SK-N-DZ (cell line): ENCODE data around the gene TMEM250.
"Not testable (repeated sequence)": the region's sequence is repeated elsewhere in the genome, so short reads cannot be mapped to it uniquely, and the experiment has no call there.

Source experiments
- DNase-seq: peaks from one replicate; pipeline ENCODE4 v3.0.0-alpha.2; 2015; ENCODE audit warnings: low spot score

Gene TMEM250

DNA sequence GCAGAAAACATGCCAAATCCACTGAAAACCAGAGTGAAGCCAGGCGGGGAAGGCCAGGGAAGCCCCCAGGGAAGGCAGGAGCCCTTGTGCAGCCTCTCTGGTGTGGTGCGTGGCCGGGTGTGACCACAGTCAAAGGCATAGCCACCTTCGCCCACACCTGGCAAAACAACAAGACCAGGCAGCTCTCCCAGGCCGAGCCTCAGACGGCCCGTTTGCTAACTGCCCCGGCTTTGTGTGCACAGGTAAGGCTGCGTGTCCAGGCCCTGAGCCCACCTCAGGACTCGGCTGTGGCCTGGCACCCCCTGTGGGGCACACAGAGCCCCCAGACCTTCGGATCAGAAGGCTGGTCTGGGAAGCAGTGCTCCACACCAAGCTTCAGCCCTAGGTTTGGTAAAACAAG is 6.1 kb downstream of the TMEM250 start:
- no peak for DNase-seq

DNA sequence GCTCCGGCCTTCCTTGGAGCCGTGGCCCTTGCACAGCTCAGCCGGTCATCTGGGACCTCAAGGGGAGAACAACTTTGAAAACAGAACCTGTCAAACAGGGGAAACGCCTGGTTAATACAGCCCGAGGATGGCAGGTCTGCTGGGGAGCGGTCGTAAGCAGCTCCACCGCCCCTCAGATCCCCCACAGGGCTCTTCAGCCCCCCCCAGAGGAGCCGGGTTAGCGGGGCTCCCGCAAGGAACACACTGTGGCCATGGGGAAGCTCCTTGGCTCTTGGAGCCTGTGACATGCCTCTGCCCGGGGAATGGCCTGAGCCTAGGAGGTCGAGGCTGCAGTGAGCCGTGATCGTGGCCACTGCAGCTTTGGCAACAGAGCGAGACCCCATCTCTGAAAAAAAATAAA is 6.8 kb downstream of the TMEM250 start:
- DNase-seq, result no peak

DNA sequence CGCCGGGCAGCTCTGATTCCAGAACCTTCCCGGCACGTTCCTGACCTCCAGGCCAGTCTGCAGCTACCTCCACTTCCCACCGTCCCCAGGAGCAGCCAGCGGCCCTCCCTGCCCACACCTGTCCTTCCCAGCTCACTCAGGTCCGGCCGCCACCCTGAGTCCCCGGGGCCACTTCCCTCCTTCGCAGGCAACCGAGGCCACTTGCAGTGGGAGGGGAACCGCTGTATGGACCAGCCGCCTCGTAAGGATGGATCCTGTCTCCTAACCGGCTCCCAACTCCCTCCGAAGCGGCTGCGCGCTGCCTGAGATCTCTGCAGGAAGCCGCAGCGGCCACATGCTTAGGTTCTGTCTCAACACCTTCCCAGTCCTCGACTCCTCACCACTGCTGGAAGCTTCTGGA is 7.5 kb downstream of the TMEM250 start:
- no peak for DNase-seq

DNA sequence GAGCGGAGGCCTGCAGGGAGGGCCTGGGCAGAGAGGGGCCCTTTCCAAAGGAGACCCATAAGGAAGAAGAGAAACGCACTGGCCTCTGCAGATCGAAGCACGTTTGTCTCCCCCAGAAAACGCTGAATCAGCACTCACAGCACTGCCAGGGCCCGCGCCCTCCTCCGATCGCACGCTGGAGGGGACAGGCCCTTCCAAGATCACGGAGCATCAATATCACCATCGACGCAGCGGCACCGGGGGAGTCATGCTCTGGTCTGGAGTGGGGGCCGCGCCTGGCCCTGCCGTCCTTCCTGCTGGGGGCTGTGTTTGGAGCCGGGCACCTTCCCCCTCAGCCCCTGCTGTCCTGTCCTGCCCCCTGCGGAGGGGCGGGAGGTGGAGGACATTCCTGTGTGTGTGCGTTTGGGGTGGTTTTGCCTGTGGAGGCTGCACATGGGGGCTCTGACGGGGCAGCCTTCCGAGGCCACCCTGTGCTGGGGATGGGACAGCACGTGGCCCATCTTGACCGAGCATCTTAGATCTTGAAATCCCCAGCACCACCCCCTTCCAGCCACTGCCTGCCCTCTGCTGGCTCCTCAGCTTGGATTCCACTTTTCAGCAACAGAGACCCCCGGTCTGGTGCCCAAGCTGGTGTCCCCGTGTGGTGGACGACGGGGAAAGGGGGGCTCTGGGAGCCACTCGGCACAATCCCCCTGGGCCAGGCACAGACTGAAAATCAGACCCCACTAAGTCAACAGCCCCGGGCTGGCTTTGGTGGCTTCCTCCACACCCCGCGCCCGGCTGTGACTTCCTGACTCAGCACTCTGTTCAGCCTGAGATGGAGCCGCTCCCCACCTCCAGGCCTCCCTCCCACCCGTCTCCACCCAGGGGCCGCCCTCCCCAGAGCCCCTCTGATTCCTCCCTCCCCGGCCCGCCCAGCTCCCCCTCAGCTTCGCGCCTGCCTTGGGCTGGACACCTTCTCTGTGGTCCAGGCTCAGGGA is 8.3 kb downstream of the TMEM250 start:
- DNase-seq, result peak; percentile 47

DNA sequence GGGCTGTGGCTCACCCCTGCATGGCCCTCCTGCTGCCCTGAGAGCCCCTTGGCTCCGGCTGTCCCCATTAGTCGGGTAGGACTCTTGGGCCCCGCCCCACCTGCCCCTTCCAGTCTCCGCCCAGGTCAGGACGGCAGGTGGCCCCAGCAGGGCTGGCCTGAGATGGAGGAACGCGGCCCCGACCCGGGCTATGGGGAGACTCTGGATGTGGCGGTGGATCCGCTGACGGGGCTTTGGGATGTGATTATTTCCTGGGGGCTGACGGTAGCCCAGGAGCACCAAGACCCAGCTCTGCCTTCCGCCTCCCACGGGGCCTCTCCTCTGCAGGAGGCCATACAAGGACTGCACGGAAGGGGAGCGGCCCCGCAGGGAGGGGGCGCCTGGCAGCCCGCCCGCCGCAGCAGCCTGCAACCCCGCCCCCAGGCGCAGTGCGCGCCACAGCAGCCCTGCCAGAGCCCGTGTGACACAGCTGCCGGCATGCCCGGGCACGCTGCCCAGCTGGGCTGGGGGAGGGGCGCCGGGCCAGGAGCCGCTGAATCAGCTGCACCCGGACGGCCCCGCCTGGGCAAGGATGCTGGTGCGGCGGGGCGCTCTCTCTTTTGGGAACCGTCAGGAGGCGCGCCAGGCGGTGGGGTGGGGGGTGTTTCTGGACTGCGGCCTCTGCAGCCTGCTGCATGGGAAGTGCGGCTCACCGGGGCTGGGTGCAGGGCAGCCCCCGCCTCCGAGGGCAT is 9.2 kb downstream of the TMEM250 start:
- DNase-seq, result peak; percentile 54

DNA sequence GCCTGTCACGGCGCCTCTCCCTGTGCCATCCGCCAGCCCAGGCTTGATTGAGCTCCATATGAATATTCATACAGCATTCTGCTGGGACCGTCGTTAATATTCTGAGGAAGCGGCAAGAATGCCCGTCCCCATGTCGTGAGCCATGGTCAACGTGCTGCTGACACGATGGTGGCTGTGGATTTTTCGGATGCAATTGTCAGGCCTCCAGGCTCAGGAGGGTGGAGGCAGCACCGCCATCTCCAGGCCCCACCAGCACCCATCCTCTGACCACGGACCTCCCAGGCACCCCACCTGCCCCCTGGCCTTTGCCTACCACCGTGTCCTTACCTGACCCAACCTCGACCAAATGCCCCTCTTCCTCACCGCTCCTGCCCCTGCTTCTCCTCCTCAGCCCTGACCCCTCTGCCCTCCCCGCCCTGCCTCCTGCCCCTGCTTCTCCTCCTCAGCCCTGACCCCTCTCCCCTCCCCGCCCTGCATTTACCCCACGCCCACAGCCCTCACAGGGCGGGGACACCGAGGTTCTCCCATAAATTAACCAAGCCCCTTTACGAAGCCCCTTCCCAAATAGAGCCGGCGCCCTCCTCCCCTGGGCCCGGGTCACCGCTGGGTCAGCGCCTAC is 9.9 kb downstream of the TMEM250 start:
- no peak for DNase-seq

DNA sequence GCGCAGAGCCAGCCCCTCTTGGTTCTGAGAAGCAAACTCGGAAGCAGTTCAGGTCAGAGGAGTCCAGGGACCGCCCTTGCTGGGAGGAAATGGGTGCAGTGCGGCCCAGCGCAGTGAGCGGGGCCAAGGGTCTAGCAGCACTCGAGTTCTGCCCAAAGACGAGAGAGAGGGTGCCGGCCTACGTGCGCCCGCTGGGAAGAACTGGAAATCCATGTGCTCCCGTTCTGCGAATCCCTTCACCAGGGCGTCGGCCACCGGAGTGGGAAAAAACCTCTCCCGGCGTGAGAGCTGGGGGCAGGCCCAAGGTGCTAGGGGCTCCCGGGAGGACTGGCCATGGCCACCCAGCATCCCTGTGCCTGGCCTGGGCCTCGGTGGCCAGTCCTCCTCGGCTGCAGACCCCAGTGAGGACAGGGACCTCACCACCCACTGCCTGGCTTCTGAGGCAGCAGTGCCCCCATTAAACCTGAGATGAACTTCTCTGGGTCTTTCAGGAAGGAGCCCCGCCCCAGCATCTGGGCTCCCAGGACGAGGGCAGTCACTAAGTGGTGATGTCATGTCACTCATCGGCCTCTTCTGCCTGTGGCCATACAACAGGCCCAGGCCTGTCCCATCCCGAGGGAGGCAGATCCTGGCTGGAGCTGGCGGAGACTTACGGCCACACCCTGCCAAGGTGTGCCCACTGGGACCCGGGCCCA is 10.6 kb downstream of the TMEM250 start:
- DNase-seq, result no peak

DNA sequence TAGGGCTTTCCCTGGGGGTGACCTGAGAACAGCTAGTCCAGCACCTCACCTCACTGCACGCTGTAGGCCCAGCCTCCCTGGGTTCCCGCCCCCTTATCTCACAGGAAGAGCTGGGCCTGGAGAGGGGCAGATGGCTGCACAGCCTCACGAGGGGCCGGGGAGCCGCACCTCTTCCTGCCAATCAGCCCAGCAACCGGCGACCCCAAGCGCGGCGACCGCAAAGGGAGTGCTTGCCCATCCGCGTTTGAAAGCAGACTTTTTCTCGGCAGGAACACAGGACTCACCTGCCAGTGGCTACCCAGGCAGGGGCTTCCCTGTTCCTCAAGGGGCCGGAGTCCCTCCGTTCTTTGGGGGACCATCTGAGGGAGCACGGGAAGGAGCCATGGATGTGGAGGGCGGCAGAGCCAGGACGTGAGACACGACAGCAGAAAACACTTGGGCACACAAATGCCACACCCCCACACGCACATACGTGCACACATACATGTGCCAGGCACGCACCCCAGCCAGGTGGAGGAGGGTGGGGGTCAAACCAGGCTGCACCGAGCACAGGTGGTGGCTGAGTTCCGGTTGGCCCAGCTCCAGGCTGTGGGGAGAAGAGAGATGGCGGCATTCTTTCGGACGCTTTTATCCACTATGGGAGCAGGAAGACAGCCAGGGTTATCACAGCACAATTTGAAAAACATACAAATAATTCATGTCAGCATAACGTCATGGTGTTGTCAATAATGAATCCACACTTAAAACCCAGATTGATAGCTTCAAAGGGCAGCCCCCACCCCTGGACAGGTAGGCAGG is 11.3 kb downstream of the TMEM250 start:
- no peak for DNase-seq

DNA sequence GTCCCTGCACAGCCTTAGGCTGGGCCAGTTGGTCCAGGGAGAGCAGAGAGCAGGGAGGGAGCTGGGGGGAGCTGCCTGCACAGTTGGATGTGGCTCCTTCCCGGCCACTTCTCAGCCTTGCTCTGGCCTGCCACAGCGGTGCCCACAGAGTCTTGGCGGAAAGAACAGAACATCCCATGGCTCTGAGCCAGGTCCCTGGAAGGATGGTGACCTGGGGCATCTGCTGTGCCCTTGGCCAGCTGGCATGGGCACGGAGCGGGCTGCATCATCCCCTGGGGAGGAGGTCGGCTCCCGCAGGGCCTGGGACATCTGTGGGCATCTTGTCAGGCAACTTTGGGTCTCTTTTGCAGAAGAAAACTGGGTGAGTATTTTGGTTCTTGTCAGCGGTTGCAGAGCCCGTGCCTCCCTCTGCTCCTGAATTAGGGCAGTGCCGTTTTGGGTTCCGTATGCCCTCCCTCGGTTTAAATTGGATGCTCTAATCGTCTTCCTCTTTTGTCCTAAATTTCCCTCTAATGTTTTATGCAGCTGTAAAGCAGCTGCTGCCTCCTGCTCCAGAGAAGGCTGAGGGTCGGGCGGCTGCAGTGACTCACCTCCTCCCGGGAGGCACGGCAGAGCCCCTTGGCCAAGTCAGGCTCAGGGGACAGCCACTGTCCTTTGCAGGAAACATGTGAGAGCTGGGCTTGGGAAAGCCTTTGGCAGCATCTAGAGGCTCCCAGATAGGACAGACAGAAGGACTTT is 13.1 kb downstream of the TMEM250 start:
- DNase-seq, result no peak

DNA sequence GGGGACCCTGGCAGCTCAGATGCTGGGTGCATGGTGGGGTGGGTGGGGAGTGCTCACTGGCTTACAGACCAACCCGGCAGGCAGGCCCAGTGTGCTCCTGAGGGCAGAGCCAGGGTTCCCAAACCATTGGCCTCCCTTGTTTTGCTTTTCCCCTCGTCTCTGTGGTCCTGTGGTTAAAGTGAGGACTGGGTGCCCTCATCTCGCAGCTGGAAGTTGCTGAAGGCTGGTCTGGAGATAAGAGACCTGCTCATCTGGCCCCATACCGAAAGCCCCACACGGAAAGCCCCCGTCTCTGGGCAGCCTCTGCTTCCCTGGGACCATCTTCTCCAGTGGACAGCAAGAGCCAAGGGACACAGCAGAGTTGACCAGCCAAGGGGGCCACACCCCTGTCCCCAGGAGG is 13.8 kb downstream of the TMEM250 start:
- no peak for DNase-seq

DNA sequence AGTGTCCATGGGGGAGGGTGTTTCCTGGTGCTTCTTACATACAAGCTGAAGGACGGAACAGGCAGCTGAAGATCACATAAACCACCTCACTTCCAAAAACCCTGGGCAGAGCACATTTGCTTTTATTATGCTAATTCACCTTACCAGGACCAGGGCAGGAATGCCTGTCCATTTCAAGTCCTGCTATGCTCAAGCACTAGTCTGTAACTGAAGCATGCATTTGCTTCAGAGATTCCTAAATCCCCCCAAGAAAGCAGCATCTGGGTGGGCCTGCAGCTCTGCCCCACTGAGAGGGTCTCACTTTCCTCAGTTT is 14.2 kb downstream of the TMEM250 start:
- no peak for DNase-seq

DNA sequence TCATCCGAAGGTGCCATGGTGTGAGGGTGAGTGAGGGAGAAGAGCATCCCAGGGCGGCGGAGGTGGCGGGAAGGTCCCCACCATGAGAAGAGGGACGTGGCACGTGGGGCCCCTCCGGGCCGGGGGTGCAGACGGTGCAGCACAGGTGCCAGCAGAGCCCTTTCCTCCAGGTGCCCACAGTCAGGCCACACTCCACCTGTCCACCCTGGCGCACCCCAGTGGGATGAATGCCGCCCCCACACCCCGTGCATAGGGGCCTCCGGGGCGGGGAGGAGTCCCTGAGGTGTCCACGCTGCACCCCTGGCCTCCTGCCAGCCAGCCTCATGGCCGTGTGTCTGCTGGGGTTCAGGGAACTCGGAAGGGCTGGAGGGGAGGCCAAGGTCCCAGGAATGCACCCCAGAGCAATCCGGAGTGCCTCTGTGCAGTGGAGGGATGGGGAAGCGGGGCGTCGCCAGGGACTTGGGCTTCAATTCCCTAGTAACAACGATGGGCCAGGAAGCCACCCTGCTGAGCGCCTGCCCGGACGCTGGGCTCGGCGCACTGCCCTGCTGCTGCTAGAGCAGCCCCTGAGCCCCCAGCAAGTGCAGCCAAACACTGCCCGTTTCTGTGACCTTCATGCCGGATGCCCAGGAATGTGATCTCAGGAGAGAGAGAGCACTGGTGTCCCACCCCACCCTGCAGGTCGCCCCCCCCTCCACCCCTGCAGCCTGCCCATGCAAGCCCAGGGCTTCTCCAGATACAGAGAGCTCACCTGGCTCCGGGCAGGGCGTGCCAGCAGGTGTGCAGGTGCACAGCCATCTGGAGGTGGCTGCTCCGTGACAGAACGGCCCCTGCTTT is 14.8 kb downstream of the TMEM250 start:
- DNase-seq, result no peak

DNA sequence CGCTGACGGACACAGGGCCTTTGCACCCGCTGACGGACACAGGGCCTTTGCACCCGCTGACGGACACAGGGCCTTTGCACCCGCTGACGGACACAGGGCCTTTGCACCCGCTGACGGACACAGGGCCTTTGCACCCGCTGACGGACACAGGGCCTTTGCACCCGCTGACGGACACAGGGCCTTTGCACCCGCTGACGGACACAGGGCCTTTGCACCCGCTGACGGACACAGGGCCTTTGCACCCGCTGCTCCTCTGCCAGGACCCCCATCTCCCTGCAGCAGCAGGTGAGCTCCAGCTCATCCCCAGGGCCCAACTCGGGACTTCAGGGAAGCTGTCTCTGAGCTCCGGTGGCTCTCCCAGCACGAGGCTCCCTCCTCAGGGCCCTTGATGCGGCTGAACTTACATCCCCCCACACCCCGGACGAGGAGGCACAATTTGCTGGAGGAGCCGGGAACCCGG is 17.0 kb downstream of the TMEM250 start:
- not testable (repeated sequence) for DNase-seq

DNA sequence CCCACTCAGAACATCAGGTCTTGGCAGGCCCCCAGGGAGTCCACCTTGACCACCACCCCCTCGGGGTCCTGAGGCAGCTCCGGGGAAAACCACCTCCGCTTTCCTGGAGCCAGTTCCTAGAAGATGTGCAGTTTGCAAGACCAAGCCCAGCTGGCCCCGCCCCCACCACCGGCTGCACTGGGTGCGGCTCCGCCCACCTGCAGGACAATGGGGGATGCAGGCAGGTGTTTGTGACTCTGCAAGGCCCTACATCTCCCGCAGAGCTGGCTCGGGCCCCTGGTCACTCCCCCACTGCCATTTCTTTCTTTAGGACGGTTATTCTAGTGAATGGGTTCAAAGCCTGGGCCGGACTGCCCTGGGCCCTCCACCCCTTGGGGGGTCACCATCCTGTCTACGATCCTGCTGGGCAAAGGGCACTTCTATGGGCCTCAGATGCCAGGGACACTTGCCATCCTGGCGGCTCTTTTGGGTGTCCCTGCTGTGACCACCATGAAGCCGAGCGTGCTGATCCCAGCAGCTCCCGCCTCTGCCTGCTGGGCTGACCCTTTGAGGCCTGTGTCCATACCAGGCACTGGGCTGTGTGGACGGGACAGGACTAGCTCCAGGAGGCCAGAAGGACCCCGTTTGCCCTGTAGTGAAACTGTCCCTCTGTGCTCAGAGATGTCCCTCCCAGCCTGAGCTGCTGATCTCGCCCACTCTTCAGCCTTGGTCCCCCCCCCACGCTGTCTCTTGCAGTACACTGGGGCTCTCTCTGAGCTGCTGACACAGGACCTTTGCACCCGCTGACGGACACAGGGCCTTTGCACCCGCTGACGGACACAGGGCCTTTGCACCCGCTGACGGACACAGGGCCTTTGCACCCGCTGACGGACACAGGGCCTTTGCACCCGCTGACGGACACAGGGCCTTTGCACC is 17.7 kb downstream of the TMEM250 start:
- DNase-seq, result no peak

DNA sequence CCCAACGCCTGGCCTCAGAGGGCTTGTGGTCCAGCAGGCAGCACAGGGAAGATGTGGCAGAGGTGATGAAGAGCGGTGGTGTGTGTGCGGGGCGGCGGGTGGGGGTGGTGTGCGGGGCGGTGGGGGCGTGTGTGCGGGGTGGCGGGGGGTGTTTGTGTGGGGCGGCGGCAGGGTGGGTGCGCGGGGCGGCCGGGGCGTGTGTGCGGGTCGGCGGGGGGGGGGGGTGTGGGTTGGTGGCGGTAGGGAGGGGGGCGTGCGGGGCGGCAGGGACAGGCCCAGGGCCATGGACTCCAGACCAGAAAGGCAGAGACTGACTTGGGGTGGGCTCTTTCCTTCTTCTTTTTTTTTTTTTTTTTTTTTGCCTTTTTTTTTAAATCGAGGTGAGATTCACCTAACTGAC is 19.1 kb downstream of the TMEM250 start:
- no peak for DNase-seq

DNA sequence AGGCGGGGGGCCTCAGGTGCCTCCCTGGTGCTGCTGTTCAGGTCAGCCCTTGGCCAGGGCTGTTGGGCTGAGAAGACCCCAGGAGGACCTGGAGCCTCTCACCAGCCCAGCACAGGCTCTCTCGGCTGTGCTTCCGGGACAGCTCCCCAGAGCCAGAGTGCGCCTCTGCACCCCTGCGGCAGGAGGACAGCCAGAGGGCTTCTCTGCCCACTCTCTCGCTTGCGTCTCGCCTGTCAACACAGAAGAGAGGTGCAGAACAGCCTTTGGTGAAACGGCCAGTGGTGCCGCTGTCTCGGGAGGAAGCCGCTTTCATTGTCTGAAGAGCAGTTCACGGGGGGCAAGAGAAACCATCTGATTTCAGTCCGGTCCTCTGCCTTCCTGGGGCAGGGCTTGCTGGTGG is 19.8 kb downstream of the TMEM250 start:
- DNase-seq, result no peak

DNA sequence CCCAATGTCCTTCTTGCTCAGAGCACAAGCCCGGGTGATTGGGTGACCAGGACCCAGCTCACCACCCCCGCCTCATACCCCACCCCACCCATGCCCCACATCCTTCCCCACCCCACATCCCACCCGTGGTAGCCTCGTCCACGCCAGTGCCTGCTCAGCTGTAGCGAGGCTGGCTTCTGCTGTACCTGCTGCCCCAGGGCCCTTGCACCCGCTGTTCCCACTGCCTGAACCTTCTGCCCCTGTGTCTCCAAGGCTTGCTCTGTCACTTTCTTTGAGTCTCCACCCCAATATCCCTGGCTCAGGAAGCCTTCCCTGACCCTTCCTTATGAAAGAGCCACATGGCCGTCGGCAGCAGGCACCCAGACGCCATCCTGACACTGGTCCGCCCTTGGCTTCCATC is 20.5 kb downstream of the TMEM250 start:
- DNase-seq, result no peak

DNA sequence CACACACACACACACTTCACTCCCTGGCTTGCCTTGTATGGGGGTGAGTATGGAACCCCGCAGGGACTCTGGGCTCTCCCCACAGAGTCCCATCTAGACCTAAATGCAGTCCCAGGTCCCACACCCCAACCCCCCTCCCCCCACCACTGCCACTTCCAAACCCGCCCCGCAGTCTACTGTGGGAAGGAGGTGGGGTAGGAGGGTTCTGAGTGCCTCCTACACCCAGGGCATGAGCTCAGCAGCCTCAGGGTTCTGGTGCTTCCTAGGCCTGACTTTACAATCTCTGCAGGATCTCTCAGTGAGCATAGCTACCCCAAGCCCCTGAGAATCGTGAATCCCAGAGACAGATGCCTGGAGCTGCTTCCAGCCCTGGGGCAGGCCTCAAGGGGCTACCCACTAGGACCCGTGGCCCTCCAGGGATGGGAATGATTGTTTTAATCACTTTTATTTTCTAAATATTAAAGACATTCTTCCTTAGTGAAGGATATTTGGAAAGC is 22.1 kb downstream of the TMEM250 start:
- DNase-seq, result no peak
